LHCN-M2 (cell line): ENCODE measurements around the gene AFF1. TPM values are rescaled to one million over a fixed set of nuclear protein-coding genes. Genes with fewer than 3 reads are reported as not detected.

Experiments used
- DNase-seq: peaks from one replicate; pipeline ENCODE4 v3.0.0-alpha.2; 2012; ENCODE audit warnings: low read depth
- total RNA-seq: library from RNA; depleted of rRNA; stranded (reverse); fragments of >200 nt; gene quantifications from 2 replicates; pipeline ENCODE4 v1.2.3, GENCODE V29; 2014

Gene AFF1
- total RNA-seq, 1 experiment from 2014 or later = 7.1 TPM

DNA sequence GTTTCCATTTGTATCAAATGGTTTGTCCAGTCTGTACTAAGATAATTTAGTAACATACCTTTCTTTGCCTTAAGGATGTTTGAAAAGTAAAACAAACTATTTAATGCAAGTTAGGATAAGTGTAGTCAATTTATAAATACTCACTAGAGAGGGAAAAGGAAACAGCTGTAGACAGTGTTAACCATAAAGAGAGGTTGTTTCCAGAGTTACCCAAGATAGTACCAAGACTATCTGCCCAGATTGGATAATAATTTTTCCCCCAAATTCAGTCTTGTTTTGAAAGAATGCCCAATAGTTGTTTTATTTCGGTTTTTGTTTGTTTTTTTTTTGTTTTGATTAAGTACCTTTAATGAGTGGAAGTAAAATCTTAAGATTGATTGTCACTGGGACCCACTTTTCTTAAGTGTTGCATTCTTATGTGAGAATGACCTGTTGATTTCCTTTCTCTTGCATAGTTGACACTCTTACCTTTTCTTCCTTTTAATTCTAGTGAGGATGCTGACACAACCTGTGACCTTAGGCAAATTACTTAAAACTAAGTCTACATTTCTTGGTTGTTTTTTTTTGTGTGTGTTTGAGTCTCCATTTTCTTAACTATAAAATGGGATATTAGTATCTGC, 12.8 kb downstream of the AFF1 start:
- no peak for DNase-seq

DNA sequence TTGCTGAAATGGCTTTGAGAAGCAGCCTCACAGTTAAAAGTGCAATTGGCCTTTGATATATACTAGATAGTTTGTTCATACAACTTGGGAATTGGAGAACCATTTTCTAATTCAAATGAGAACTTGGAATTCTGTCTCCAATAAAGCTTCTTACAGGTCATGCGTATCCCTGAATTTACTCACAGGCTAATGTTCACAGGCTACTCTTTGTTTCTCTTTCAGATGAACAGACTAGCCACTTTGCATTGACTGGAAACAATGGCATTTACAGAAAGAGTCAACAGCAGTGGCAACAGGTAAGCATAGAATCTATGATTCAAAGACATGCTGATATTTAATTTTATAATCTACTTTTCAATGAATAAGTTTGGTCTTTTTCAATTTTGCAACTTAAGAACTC, 13.5 kb downstream of the AFF1 start:
- no peak for DNase-seq

DNA sequence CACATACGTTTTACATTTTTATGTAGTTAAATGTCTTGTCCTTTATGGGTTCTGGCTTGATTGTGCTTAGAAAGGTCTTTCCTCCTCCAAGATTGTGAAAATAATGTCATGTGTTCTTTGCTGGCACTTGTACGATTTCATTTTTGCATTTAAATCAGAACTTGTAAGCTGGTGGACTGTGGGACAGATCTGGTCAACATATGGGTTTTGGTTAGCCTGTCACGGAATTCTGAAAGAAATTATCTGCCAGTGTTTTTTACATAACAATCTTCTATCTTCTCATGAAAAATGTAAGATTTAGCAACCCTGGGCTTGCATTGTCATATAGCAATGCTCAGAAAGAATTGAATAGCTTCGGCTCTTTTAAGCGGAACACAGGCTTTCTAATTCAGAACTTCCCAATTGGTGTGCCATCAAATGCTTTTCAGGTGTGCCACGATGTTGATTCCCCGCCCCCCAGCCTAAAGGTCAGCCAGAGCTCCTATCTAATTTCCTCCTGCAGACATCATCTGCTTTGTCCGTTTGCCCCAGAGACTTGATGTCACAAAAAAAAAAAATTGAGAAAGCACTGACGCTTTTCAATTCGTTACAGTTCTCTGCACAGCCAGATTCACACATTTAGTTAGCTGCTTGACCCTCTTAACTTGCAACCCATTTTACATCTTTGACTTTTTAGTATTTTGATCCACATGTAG, 16.2 kb downstream of the AFF1 start:
- DNase-seq = no peak

DNA sequence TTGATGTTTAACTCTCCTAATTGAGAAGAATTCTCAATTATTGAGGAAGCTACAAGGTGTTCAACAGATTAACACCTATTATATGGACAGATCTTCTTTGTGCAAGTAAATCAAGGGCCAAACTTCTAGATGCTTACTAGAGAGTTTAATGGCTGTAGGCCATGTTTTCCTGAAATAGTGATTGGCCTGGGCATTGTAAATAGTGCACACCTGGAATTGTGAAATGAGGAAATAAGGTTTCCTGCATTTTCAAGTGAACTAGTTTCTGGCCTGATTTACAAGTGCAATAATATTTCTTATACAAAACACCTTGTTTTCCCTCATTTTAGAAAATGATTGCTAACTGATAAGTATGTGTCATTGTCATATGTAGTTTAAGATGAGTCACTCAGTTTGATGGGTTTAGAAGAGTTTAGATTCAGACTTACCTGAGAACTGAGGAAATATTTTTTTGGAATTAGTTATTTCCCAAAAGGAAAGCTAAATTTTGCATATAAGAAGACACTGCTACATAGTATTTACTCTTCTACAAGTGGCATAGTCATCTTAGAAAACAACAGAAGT, 21.2 kb downstream of the AFF1 start:
- DNase-seq = no peak

DNA sequence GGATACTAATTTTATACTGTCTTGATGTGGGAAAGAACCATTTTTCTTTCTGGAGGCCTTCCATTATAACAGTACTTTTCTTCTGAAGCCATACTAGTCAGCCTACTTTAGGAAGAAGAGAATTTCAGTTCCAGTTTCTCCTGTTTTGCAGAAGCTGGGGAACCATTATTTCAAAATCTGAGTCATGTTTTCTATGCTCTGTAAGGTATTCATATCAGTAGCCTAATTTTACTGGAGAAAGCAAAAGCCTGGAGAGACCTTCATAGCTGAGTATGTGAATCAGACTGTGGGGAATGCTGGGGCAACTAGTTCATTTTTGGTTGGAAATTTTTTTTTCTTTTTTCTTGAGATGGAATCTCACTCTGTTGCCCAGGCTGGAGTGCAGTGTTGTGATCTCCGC, 22.4 kb downstream of the AFF1 start:
- peak; percentile 15 for DNase-seq

DNA sequence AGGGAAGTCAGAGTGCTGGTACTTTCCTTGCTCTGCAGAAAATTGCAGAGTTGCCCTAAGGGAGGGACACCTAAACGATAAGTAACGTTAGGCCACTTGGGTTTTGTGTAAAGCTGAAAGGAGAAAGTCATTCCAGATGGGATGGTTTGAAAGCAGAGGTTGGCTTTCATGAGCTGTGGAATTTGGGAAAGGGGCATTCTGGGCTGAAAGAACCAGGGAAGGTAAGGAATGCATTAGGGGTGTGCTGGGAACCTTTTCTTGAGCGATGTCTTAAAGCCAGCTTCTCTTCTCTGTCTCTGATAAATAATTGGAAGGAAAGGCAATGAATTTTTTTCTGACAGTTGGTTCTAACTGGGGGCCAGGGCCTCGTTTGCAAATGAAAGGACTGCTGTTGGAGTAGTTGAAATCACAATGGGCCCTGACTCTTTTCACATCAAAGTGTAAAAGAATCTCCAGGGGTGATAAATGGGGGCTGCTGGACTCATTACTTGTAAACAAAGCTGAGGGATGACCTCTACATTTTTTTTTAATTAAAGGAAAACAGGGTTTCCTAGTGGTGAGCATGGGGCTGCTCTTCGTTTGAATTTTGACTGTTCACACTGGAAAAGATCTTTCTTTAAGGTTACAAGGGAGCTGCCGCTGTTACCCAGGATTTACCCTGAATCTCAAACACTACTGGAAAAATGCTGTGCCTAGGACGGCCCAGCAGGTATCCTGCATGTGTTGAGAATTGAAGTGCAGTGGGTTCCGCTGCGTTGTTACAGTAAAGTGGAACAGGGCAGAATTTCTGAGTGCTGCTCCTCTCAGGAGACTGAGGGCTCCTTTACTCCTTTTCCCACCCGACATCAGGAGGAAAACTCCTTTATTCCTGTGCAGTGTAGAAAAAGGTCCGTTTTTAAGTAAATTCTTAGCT, 25.0 kb downstream of the AFF1 start:
- DNase-seq = no peak

DNA sequence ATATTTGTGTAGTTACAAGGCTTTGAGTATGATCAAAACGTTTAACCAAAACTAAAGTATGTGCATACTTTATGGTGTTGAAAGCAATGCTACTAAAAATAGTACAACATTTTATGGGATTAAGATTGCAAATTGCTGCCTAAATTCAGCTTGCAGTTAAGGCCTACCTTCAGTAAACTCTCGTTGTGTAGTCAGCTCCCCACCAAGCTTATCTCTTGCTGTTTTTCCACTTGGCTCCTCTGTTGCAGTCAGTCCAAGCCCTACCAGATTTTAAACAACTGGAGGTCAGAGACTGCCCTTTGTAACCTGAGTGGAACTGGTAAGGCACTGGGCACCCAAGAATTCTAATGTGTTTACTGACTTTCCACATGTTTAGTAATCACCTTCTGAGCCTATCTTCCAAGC, 25.7 kb downstream of the AFF1 start:
- DNase-seq = peak; percentile 2

DNA sequence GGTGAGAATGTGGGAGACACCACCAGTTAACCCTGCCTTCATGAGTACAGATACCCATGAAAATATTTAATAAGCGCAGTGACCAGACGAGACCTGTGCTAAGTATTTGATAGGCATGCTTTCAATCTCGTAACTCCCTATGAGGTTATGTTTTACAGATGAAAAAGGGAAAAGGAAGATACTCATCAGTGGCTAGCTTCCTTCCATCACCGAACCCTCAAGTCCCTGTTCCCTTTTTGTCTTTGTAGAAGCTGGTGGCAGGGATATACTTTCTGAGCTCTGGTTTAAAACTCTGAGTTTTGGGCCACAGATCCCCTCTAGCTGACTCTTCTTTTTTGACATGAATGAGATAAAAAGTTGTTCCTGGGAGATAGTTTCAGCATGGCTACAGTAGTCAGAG, 26.3 kb downstream of the AFF1 start:
- no peak for DNase-seq

DNA sequence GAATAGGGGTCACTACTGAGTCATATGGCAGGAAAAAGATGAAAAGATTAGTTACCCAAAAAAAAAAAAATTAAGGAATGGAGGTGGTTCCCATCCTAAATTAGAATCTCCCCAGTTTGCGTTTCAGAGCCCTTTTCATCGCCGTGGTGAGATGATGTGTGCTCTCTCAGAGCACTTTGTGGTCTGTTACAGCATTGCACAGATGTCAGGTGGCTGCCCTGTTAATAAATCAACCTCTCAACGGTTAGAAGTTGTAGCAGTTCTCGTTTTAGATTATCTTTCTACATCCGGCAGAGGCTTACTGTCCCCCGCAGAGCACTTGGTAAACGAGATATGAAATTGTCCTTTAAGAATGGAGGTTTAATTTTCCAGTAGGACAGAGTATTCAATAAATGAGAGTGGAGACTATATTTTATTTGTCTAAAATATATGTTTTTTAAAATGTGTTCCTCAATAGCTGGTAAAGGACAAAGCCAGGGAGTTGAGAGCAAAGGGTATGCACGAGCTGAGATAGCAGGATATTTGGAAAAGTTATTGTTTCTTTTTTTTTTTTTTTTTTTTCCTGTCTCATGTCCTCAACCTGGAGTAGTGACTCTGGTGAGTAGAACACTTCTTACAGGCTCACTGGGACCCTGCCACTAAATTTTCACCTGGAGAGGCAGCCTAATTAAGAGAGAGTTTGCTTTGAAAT, 26.9 kb downstream of the AFF1 start:
- DNase-seq = peak; percentile 22

DNA sequence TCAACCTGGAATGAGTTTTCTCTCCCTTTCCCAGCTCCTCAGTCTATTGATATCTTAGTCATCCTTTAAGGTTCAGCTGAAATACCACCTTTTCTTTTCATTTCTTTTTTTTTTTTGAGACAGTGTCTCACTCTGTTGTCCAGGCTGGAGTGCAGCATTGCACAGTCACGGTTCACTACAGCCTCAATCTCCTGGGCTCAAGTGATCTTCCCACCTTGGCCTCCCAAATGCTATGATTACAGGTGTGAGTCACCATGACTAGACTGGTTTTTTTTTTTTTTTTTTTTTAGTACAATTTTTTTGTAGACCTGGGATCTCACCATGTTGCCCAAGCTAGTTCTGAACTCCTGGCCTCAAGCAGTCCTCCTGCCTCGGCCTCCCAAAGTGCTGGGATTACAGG, 28.9 kb downstream of the AFF1 start:
- DNase-seq = peak; percentile 5

DNA sequence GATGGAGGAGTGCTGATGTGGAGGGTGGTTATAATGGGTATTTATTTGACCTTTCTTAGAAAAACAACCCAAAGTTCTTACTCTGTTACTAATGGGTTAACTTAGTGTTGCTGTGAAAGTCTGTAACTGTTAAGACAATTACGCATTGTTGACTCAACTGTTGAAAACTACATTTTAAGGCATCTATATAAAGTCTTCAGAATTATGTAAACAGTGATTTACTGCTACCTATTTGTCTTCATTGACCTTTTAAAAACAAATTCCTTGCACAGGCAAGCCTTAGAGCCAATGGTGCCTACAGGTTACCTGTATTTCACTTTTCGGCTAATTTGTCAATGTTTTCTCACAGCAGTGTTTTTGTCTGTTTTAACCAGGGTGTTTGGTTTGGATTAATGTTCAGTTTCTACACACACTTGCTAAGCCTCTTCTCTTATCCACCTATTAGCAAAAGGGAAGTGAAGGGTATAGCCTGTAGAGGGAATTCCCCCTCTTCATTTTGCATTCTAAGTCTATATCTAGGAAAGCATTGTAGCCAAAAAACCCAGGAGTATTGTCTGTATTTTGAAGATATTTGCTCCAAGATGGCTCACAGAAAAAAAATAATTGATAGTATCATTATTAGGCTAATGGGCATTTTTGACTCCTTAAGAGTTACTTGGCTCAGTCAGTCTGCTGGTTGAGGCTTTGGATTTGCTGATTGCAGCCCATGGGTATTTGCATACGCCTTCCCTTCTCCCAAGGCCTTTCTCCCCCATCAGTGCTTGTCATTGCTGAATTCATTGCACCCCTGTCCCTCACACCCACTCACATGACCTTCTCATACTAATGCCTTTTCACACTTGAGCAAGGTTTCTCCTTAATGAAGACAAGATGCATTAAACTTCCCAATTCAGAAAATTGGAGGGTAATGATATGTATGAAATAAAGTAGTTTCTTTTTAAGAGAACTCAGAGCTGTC, 30.5 kb downstream of the AFF1 start:
- no peak for DNase-seq

DNA sequence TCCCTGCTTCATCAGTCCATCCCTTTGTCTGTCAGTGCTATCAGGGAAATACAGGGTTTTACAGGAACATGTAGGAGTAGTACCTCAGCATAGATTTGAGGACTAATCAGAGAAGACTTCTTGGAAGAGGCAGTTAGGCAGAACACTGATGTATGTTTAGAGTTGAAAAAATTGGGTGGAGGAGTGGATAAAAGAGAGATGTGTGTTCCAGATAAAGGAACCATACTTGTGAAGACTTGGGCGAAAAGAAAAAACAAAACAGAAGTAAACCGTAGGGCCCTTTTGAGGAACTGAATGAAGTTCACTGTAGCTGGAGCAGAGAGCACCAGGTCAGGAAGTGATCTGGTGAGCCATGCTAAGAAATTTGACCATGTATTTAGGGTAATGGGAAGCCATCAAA, 32.3 kb downstream of the AFF1 start:
- no peak for DNase-seq

DNA sequence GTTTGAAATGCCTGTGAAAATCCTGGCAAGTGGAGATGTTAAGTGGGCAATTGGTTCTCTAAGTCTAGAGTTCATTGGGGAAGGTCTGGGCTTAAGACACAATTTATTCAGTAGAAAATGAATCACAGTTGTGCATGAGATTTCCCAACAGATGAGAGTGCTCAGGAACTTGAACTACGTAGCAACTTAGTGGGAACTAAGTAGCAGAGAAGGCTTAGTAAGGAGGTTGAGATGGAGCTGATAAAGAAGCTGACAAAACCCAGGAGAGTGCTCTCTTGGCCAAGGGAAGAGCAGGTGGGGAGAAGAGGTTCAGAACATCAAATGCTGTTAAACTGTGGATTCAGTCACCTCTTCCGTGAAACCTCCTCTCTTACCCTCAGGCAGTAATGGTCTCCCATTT, 33.0 kb downstream of the AFF1 start:
- DNase-seq = no peak

DNA sequence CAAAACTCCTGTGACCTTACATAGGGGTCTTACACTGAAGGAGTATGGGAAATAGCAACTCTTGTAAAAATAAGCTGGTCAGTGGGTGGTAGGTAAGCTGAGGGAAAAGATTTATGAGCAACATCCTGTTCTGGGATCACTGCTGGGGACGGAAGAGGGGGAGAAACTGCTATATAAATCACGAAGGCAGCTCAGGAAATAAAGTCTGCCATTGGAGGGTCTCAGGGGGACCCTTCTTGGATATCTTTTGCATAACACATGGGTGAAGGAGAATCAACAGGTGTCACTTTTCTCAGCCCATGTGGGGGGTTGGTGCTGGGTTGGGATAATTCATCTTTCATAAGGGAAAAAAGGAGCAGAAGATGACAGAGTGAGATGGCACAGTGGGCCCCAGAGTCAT, 33.7 kb downstream of the AFF1 start:
- no peak for DNase-seq

DNA sequence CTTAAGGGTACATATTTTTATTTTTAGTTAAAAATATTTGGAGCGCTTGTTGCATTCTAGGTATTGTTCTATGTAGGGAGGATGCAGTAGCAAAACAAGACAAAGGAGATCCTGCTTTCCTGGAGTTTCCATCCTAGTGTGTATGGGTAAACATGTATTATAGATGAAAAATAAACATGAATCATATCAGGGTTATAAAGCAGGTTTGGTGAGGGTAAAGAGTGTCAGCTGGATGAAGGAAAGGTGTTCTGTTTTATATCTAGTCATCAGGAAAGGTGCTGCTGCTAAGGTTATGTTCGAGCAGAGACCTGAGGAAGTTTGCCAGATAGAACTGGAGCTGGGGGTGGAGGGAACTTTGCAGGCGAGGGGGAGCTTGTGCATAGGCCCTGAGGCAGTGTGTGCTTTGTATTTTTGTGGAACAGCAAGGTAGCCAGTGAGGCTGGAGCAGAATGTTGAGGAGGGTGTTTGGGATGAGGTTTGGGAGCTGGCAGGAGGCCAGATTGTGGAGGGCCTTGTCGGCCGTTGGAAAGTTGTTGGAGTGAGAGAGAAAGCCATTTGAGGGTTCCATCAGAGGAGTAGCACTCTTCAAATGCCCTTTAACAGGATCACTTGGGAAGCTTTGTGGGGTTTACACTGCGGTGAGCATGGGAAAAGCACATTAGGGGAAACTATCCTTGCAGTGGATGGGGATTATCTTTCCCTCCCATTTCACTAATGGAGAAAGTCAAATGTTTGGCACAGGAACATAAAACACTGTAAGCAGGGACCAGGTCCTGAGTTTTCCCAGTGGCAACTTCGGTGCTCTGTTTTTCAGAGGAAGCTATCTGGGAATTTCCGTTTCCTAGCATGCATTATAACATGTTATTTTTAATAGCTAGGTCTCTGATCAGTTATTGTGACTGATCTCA, 35.9 kb downstream of the AFF1 start:
- no peak for DNase-seq

DNA sequence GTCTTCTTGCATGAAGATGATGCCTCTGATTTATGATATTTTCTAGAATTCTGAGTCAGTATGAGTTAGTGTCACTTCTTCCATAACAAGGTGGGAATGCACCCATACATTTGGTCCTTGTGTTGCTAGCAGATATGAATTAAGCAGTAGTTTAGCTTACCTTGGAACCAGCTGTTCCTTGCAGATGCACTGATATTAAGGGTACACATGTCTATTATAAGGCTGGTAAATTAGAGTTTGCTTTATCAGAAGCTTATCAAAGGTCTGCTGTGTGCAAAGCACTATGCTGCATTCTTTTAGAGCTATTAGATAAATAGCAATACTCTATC, 36.5 kb downstream of the AFF1 start:
- no peak for DNase-seq

DNA sequence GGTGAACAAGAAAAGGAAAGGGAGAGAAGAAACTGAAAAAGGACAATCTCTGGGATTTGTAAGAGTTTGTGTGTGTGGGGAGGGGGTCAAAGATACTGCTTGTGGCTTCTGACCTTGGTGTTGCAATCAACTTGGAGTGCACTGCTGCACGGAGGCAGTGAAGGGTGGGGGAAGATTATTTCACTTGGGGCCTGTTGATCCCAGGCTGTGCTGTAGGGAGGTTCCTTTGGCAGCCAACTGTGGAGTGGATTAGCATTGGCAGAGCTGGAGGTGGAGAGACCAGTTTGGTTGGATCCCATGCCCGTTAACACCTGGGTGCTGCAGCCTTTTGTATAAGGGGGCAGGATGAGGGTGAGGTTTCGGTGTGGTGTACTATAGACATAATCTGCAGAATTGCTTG, 38.2 kb downstream of the AFF1 start:
- DNase-seq = no peak

DNA sequence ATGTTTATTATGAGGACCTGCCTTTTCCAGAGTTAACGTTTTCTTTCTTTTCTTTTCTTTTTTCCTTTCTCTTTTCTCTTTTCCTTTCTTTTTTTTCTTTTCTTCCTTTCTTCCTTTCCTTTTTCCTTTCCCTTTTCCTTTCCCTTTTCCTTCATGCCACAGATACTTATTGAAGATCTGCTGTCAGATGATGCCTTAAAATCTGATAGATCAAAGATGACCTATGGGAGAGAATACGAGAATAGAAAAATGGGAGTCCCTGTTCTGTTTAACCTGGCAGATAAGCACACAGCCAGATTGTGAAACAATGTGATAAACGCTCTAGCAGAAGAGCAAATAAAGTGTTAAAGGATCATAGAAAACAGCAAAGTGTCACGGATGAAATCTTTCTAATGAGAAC, 38.9 kb downstream of the AFF1 start:
- DNase-seq = no peak

DNA sequence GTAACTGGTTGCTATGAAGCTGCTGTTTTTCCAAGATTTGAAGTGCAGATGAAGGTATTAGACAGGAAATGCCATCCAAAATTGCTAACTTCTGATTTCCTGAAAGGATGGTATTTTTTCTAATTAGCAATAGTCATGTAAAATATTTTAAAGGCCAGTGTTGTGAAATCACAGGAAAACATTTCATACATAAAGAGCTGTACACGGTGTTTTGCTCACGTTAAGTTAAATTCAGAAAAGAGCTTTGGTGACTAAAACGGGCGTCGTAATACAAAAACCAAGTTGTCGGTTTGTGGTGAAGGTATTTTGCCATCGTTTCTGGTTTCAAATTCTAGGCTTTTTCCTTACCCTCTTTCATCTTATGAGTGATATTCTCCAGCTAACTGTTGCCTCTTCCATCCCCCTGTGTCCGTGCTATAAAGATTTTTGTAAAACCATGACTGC, 39.8 kb downstream of the AFF1 start:
- no peak for DNase-seq

DNA sequence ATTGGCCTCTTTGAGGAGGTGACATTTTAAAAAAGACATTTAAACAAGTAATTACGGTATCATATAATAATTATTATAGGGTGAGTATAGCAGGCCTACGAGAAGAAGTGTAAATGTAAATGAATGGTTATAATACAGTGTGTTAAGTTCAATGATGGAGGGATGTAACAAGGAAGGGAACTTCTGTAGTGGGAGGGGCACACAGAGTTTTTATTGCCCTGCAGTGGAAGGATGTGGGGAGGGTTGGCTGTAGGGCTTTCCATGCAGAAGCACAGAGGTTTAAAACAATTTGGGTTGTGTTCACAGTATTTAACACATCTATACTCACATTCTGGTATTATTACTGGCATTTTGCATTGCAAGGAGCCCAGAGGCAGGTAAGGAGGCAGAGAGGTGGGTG, 41.1 kb downstream of the AFF1 start:
- DNase-seq = no peak
